ENCODE measurements around the gene CAP1. TPM values are rescaled to one million over a fixed set of nuclear protein-coding genes. Genes with fewer than 3 reads are reported as not detected.

CAP1 gene
- total and polyA plus RNA-seq, 9 of the 15 experiments (the other 6 are each of a cell fraction or from before 2014, with no cell fraction given): 230 to 658 (median 281) TPM

- TF ChIP-seq STAG1 (CRISPR knock-in tag; IDR thresholded peaks at IDR 0.05; ENCODE audit: borderline replicate concordance) (no peak), EGR1 (conservative IDR thresholded peaks at IDR 0.05) (no peak), RERE (CRISPR knock-in tag; IDR thresholded peaks at IDR 0.05; ENCODE audit: borderline replicate concordance) (no peak), FOXA1 (IDR thresholded peaks at IDR 0.05; ENCODE audit: borderline replicate concordance) (no peak), TEAD2 (tag; IDR thresholded peaks at IDR 0.05) (no peak), HMGN3 (IDR thresholded peaks at IDR 0.05; ENCODE audit: borderline replicate concordance, extremely low read depth, insufficient read length, low read depth, low read length) (no peak), FOXP4 (CRISPR knock-in tag; IDR thresholded peaks at IDR 0.05; ENCODE audit: borderline replicate concordance) (no peak), NFIX (CRISPR knock-in tag; IDR thresholded peaks at IDR 0.05; ENCODE audit: low read depth) (0 out of 2 replicates have a peak, but pooled peaks have one; percentile 9), ZBTB1 (CRISPR knock-in tag; IDR thresholded peaks at IDR 0.05; ENCODE audit: borderline replicate concordance, low read depth) (no peak), SMAD3 (CRISPR knock-in tag; conservative IDR thresholded peaks at IDR 0.05) (no peak), SAFB2 (IDR thresholded peaks at IDR 0.05; ENCODE audit: borderline replicate concordance, low read depth, low read length, severe bottlenecking) (no peak), DACH1 (IDR thresholded peaks at IDR 0.05; ENCODE audit: partially characterized antibody) (no peak), KHSRP (IDR thresholded peaks at IDR 0.05) (no peak), GABPB1 (CRISPR knock-in tag; IDR thresholded peaks at IDR 0.05) (no peak), ZNF184 (CRISPR knock-in tag; IDR thresholded peaks at IDR 0.05) (no peak), NR0B1 (IDR thresholded peaks at IDR 0.05; ENCODE audit: partially characterized antibody) (no peak), MITF (IDR thresholded peaks at IDR 0.05) (no peak)
These were observed 18.2 kb downstream of the CAP1 start (continued) for GRCh38 chr1:40058453-40059337.
